ENCODE results near the gene CAVIN1.
A peak's percentile ranks its signal among the peaks of the same experiment; 100 is the strongest.
"Not testable (repeated sequence)": the region's sequence is repeated elsewhere in the genome, so short reads cannot be mapped to it uniquely, and the experiment has no call there.

CAVIN1 gene

DNA sequence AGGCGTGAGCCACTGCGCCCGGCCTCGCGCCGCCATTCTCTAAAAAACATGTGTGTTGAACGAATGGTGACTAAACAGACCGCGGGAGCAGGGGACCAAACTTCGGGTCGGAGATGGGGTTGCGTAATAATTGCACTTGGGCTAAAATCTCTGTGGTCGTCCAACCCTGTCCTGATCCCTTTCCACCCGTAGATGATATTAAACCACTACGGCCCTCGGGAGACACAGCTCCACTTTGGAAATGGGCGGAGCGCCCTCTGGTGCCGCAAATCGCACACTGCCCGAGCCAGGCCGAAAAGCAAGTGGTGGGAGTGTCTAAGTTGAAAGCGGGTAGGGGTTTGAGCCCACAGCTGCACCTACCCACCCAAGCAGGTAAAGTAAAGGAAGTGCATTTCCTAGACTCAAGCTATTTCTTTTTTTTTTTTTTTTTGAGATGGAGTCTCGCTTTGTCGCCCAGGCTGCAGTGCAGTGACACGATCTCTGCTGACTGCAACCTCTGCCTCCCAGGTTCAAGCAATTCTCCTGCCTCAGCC, 17.0 kb downstream of the CAVIN1 start:
- no peak for DNase-seq (ENCODE audit: low read depth, low spot score)

GRCh38 chr17:42405076-42405475, 18.0 kb downstream of the CAVIN1 start:
- no peak for DNase-seq (ENCODE audit: low read depth, low spot score)

GRCh38 chr17:42404326-42405055, 18.6 kb downstream of the CAVIN1 start:
- DNase-seq (ENCODE audit: low read depth, low spot score) = no peak

DNA sequence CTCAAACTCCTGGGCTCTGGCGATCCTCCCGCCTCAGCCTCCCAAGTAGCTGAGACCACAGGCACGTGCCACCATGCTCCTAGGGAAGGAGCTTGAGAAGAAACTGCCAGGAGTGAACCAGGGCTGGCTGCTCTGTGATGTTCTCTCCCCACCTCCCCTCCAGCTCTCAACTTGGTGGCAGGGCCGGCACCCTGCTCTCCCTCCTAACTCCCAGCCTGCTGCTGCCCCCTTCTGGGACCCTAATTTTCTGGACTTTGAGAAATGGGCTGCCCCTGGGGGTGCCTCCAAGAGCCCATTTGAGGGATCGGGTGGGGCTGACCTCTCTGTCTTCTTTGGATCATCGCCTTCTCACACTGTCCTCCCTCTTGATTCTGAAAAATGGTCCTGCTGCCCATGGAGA, 19.9 kb downstream of the CAVIN1 start:
- no peak for DNase-seq (ENCODE audit: low read depth, low spot score)

- no peak for DNase-seq (ENCODE audit: low read depth, low spot score)
Observed at GRCh38 chr17:42402117-42402516, 20.9 kb downstream of the CAVIN1 start.

- not testable (repeated sequence) for DNase-seq (ENCODE audit: low read depth, low spot score)
Observed at GRCh38 chr17:42400844-42401375, 22.1 kb downstream of the CAVIN1 start.

GRCh38 chr17:42399948-42400843, 22.9 kb downstream of the CAVIN1 start:
- no peak for DNase-seq (ENCODE audit: low read depth, low spot score)

DNA sequence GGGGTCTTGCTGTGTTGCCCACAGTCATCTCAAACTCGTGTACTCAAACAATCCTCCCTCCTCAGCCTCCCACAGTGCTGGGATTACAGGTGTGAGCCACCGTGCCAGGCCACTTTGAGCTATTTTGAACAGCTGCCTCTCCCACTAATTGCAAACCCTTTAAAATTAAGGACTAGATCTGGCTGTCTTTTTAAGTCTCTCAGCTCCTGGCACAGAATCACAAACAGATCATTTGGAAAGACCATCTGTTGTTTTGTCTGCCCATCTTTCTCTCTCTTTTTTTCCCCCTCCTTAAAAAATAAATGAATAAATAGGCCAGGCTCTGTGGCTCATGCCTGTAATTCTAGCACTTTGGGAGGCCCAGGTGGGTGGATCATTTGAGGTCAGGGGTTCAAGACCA, 23.9 kb downstream of the CAVIN1 start:
- DNase-seq (ENCODE audit: low read depth, low spot score) = no peak

DNA sequence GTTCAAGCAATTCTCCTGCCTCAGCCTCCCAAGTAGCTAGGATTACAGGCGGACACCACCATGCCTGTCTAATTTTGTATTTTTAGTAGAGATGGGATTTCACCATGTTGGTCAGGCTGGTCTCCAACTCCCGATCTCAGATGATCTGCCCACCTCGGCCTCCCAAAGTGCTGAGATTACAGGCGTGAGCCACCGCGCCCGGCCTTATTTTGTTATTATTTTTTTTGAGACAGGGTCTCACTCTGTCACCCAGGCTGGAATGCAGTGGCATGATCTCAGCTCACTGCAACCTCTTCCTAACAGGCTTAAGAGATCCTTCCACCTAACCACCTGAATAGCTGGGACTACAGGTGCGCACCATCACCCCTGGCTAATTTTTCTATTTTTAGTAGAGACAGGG, 27.5 kb downstream of the CAVIN1 start:
- DNase-seq (ENCODE audit: low read depth, low spot score) = not testable (repeated sequence)

- DNase-seq (ENCODE audit: low read depth, low spot score) = no peak
Observed at GRCh38 chr17:42394838-42395237, 28.2 kb downstream of the CAVIN1 start.

DNA sequence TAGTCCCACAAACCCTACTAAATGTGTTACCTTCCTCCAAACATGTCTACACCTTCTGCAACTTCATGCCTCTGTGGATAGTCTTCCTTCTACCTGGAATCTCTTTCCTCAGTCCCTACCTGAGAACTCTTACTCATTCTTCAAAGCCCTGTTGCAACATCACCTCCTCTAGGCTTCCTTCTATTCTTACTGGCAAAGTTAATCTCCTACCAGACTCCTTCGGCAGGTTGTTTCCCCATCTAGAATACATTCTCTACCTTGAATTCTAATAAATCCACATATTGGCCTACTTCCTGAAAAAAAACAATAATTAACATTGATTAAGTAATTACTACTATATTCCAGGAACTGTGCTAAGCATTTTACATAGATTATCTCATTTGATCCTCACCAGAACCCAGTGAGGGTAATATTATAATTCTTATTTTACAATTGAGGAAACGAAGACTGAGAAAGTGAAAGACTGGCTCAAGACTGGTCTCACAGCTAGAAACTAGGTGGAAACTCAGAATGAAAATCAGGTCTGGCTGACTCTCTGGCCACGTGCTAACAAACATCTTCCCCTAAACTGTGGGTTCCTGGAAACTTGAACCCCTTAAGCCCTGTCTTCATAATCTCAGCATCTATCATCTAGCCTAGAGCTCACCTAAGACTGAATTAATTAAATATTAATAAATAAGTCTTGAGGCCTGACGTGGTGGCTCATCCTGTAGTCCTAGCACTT, 30.2 kb downstream of the CAVIN1 start:
- no peak for DNase-seq (ENCODE audit: low read depth, low spot score)

DNA sequence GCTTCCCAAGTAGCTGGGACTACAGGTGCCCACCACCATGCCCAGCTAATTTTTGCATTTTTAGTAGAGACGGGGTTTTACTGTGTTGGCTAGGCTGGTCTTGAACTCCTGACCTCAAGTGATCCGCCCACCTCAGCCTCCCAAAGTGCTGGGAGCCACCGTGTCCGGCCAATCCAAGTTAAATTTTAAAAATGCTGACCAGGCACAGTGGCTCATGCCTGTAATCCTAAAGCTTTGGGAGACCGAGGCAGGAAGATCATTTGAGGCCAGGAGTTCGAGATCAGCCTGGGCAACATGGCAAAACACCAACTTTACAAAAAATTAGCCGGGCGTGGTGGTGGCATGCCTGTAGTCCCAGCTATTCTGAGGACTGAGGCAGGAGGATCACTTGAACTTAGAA, 31.6 kb downstream of the CAVIN1 start:
- not testable (repeated sequence) for DNase-seq (ENCODE audit: low read depth, low spot score)

DNA sequence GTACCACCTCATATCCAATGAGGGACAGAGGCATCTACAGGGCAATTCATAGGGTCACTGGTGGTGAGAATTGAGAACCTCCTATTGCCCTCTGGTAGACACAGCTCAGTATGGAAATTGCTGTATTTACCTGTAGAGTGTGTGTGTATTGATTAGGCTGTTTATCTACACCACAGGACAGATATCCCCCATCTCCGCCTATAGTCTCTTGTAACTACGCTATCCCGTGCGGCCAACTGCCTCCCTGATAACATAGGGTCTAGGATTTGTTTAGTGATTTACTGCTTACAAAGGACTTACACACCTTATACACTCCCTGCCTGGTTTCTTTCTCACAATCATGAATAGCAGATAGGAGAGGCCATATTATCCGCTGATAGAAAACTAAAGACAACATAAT, 33.2 kb downstream of the CAVIN1 start:
- no peak for DNase-seq (ENCODE audit: low read depth, low spot score)

GRCh38 chr17:42389135-42389417, 34.0 kb downstream of the CAVIN1 start:
- no peak for DNase-seq (ENCODE audit: low read depth, low spot score)

DNA sequence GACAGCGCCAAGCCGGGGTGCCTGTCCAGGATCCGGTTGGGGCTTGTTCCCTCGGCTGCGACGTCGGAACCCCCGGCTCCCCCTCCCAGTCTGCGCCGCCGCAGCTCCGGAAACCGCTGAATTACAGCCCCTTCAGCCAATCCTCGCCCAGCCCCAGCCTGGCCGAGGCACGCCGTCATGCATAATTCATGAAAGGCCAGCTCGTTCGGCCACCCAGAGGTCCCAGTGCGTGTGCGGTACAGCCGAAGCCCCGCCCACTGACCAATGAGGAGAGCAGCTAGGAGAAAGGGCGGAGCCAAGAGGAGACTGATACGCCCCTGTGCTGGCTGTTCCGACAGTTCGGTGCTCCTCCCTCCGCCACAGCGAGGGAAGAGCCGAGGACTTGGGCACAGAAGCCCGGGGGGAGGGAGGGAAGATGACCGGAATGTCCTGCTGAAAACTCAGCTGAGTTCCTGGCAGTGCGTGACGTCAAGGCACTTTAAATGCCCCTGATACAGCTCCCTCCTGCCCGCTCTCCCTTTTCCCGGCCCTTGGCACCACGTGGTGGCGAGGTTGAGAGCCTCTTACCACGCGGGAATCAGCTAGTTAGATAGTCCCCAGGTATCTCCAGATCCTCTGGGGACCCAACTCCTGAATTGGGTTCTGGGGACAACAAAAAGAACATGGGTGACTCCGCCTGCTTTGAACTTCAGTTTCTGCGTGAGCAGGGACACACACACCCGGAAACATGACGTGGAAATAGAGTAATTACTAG, 34.5 kb downstream of the CAVIN1 start, which contains the start of gene STAT3:
Gene STAT3 (minus strand): TSS at position 62 of the 754 bp plus-strand sequence. CDS start 39,926 bp downstream, outside the sequence.
- peak; percentile 95 for DNase-seq (ENCODE audit: low read depth, low spot score)

GRCh38 chr17:42387661-42388380, 35.2 kb downstream of the CAVIN1 start:
- DNase-seq (ENCODE audit: low read depth, low spot score) = no peak

DNA sequence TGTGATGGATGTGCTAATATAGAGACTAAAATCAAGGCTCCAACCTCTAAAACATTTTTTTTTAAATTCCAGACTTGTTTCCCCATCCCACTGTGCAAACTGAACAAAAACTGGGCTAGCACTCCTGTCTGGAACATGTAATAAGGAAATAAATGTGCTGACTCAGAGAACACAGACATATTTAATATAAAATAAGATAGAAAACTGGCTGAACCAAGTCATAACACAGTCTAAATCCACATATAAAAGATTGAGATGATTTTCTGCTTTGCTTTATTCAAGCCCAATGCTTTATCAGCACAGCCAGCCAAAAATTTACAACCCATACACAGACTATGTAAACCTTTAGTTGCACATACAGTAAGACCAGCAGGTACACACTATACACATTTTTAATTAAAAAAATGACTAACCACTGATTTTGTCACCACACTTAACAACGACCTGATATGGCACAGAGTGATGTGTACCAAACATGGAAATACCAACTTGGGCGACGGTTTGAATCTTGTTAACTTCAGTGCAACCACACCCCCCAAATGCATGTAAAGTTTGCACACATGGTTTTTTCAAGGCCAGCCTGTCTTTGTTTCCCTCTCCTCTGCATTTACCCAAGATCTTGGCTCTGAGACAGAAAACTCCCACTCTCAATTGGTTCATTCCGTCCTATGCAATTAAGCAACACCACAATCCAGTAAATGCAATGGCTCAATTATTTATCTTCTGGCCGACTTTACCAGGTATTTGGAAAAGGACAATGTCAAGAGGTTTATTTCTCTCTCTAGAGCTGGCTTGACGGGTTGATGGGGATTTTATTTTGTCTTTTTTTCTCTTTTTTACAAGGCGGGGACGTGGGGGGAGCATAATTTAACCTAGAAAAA, 36.0 kb downstream of the CAVIN1 start:
- DNase-seq (ENCODE audit: low read depth, low spot score) = no peak

- no peak for DNase-seq (ENCODE audit: low read depth, low spot score)
Observed at GRCh38 chr17:42381898-42382297, 41.2 kb downstream of the CAVIN1 start.

GRCh38 chr17:42380935-42381334, 42.1 kb downstream of the CAVIN1 start:
- no peak for DNase-seq (ENCODE audit: low read depth, low spot score)

Data from iPS DF 19.7 (cell line).